Stimulated activated CD4-positive, alpha-beta T cell treated with anti-CD3 and anti-CD28 coated beads, Interleukin-2, amount 100 ng/mL, for 48 hours (primary cell): Measurements from ENCODE around the gene FLNB.

Source experiments
- DNase-seq, 2 donors: peaks; one replicate each; pipeline ENCODE4 v3.0.0-alpha.2; 2020

FLNB gene

GRCh38 chr3:58116161-58116955 lies 108.1 kb downstream of the FLNB start:
- peak in 1 of 2 donors; percentile 9 for DNase-seq

- DNase-seq = no peak
These were observed 108.8 kb downstream of the FLNB start for GRCh38 chr3:58116985-58117384.

GRCh38 chr3:58117561-58118181 lies 109.4 kb downstream of the FLNB start:
- DNase-seq = no peak

- no peak for DNase-seq
These were observed 111.0 kb downstream of the FLNB start for GRCh38 chr3:58119186-58119585.

DNA sequence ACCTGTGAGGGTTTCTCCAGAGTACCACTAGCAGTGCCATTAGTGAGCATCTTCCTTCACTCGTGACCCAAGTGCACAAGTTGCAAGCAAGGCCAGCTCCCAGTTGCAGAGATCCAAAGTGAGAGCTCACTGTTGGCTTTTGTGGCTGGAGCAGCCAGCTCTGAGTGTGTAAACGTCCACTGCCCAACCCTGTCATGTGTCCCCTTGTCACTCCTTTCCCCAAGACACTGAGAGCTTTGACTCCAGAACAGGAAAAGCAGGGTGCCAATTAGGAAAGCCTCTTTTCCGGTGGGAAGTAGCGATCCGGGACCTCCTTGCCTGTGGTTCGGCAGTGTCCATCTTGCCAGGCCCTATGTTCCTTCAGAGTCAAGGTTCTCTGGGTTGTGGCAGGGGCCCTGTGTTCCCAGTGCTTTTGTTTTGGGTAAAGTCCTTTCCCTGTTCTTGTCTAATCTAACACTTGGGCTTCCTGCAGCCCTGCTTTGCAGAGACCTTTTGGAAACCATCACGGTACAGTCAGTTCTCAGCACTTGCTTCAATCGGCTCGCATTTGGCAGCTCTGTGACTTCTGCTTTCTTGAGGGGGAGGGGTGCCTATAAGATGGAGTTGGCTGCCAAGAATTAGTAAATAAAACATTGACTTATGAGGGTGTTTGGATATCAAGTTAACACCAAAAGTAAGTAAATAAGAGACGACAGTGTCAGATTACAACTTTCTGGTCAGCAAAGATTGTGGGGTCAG lies 112.0 kb downstream of the FLNB start:
- no peak for DNase-seq

GRCh38 chr3:58121183-58121582 lies 113.0 kb downstream of the FLNB start:
- no peak for DNase-seq

DNA sequence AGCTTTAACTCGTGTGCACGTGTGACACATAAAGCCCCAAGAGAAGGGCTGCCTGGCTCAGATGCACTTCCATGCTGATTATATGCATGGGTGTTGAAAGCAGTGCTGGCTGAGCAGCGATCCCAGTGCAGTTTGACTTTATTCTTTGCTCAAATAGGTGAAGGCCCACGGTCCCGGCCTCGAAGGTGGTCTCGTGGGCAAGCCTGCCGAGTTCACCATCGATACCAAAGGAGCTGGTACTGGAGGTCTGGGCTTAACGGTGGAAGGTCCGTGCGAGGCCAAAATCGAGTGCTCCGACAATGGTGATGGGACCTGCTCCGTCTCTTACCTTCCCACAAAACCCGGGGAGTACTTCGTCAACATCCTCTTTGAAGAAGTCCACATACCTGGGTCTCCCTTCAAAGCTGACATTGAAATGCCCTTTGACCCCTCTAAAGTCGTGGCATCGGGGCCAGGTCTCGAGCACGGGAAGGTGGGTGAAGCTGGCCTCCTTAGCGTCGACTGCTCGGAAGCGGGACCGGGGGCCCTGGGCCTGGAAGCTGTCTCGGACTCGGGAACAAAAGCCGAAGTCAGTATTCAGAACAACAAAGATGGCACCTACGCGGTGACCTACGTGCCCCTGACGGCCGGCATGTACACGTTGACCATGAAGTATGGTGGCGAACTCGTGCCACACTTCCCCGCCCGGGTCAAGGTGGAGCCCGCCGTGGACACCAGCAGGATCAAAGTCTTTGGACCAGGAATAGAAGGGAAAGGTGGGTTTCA lies 114.9 kb downstream of the FLNB start:
- no peak for DNase-seq

DNA sequence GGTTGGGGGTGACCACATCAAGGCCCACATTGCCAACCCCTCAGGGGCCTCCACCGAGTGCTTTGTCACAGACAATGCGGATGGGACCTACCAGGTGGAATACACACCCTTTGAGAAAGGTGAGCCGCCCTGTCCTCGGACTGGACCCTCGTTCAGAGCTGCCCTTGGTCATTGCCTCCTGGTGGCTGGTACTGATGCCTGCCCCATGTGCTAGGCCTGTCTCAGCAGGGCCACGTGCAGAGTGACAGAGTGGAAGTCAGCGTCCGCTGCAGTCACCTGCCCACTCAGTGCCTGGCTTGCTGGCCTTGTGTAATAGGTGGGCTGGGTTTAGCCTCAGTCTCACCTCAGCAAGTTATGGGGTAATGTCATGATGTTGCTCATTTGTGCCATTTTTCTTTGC lies 116.2 kb downstream of the FLNB start:
- no peak for DNase-seq

GRCh38 chr3:58129041-58129770 lies 121.0 kb downstream of the FLNB start:
- no peak for DNase-seq

DNA sequence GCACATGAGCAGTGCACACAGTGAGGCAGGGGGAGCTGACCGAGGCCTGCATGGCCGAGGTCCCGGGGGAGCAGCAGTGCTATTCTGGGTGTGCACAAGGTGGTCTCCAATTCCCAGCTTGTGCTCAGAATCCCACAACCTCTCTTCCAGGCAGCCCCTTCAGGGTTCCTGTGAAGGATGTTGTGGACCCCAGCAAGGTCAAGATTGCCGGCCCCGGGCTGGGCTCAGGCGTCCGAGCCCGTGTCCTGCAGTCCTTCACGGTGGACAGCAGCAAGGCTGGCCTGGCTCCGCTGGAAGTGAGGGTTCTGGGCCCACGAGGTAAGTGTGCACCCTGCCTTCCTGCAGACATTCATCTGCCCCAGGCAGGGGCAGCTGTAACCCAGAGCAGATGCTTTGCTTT lies 122.4 kb downstream of the FLNB start:
- DNase-seq = no peak

DNA sequence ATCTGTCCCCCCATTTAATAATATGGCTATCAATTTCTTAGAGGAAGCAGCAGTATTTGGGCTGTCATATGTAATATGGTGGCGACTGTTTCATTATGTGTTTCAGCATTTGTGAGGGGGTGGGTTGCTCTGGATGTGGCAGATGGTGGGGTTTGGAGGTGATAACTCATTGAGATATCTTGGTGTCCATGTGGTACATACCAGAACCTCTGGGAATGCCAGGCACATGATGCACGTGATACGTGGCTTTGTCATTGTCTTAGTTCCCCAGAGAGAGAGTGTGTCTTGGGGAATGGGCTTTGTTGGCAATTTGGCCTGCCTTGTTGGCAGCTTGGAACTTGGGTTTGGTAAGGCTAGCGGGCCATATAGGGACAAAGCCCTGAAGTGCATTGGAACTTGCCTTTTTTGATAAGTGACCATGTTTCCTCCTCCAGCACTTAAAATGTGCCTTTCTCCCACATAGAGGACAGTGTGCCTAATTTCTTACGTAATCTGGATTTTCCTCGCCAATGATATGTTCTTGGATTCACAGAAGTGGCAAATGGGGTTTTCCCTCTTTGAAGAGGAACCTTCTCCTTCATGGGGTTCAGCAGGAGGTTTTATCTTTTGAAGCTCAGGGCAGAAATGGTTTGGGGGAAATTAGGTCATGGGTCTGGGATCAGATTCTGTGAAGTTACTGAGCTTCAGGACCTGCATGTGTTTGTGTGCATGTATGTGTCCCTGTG lies 123.0 kb downstream of the FLNB start:
- no peak for DNase-seq

DNA sequence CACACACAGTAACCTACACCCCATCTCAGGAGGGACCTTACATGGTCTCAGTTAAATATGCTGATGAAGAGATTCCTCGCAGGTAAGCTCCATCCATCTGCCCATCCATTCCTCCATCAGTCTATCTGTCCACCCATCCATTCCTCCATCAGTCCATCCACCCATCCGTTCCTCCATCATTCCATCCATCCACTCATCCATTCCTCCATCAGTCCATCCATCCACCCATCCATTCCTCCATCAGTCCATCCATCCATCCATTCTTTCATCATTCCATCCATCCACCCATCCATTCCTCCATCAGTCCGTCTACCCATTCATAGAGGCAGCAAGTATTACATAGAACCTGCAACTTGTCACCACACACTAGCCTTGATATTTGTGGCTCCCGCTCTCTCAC lies 124.6 kb downstream of the FLNB start:
- DNase-seq = no peak

DNA sequence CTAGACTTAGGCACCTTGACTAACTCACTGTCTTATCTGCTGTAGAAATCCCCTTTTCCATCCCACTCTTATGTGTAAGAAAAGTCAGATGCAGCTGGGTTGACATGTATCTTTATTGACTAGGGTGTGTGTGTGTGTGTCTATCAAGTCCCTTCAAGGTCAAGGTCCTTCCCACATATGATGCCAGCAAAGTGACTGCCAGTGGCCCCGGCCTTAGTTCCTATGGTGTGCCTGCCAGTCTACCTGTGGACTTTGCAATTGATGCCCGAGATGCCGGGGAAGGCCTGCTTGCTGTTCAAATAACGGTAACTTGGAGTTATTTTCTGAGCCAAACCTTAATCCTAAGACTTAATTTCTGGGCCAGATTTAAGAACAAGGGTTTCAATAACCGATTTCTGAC lies 126.2 kb downstream of the FLNB start:
- no peak for DNase-seq

DNA sequence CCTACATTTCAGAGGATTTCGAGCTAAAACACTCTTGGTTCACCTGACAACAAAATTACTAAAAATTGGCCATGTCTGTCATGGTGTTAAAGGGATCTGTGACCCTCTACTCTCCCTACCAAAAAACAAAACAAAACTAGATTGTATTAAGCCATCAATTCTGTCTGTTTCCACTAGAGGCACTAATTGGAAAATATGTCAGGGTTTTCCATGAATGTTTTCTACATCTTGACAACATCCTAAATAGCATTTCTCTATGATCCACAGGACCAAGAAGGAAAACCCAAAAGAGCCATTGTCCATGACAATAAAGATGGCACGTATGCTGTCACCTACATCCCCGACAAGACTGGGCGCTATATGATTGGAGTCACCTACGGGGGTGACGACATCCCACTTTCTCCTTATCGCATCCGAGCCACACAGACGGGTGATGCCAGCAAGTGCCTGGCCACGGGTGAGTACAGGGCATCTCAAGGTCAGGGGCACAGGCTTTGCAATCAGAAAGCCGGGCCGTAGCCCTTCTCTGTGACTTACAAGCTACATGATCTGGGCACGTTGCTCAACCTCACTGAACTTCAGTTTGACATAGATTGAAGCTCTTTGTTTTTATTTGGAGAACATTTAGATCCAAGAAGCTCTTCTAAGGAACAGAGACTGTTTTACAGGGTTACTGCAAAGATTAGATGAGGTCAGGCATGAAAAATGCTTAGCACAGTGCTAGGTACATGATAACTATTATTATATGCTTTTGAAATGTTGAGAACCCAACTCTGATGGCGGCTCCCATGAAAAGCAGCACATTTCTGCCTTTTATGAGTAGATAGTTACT lies 127.7 kb downstream of the FLNB start:
- no peak for DNase-seq

DNA sequence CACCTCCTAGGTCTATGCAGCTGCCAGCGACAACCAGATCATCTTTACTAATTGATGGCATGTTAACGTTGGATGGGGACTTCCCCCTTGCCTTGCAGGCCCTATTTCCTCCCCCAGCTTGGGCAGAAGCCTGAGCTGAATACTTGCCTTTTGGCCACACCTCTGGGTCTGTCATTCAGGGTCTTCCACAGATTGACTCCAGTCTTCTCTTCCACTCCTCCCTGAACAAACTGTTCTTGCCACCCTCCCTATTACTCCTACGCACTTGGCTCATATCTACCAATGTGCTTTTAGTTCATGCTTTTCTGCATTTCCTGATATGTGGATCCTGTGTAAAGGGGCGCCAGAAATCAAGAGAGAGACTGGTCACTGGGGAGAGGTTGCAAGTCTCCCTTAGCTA lies 129.1 kb downstream of the FLNB start:
- no peak for DNase-seq

- DNase-seq = no peak
These were observed 133.6 kb downstream of the FLNB start for GRCh38 chr3:58141766-58142345.

DNA sequence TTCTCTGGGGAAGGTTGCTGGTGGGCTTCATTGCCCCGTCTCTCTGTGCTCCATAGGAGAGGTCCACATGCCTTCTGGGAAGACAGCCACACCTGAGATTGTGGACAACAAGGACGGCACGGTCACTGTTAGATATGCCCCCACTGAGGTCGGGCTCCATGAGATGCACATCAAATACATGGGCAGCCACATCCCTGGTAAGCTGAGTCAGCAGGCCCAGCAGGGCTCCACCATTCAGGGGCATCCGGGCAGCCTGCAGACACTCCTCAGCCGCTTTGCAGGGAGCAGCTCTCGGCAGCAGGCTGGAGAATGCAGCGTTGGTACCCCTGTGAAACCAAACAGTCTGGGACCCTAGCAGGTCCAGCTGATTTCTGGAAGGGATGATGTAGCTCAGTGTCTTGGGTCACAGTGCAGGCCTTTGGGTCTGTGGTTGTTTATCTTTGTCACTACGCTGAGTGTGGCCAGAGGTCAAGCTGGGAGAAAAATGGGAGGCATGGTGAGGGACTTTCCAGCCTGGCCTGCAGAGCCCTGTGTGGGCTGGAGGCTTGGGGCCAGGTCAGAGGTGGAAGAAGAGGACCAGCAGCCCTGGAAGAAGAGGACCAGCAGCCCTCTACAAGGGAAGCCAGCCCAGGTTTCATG lies 135.3 kb downstream of the FLNB start:
- DNase-seq = no peak

DNA sequence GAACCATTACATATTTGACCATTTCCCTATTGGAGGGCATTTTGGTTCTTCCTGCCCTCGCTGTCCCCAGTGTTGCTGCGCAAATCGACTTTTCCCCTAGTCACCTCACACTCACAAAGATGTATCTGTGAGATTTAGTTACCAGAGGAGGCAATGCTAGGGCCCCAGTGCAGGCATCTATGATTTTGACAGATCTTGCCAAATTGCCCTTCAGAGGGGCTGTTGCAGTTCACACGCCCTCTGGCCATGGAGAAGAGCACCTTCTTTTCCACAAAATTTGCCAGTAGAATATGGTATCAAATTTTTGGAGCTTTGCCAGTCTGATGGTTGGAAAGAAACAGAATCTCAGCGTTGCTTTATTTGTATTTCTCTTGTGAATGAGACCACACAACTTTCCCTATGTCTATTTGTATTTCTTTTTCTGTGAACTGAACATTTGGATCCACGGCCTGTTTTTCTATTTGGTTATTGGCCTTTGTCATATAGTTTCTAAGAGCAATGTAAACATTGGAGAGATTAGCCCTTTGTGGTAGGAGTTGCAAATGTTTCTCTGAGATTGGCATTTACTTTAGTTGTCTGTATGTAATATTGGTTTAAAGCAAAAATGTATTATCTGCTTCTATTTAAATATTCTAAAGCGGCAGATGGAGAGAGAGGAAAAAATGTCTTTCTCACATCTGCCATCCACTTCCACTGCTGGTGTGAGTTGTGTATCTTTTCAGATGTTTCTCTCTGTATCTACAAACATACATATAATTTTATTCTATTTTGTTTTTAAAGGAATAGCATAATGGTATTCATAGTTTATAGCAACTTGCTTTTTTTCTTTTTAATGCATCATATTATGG lies 136.5 kb downstream of the FLNB start:
- no peak for DNase-seq

DNA sequence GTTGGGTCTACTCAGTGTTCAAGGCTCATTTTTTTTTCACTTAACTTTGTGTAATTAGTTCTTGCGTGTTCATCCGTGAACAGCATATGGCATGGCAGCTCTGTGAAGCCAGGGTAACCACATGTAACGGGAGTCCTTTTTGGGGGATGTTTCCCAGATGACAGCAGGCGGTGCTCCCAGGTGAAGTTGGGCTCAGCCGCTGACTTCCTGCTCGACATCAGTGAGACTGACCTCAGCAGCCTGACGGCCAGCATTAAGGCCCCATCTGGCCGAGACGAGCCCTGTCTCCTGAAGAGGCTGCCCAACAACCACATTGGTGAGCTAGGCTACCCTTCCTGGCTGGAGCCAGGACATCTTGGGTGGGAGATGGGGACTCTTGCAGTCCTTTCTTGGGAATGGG lies 139.8 kb downstream of the FLNB start:
- no peak for DNase-seq
